Measurements from ENCODE around the gene LSAMP.

The LSAMP gene

DNA sequence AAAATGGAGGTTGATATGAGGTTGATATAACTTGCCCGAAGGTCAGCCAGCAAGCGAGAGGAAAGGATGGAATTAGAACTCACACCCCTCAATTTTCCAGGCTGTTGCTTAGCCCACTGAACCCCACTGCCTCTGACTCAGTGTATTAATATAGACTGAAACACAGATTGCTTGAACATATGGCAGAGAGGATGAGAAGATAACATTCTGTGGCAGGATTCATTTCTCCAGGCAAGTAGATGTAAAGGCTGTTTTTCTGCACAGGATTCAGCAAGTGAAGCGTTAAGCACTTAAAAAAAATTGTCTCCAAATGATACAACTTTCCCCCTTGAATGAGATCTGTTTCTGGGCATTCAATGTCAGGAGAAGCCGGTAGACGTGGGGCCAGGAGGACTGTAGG, 486.8 kb downstream of the LSAMP start:
- no peak for DNase-seq (ENCODE audit: low spot score)

- no peak for DNase-seq (ENCODE audit: low spot score)
These were observed 498.0 kb downstream of the LSAMP start for GRCh38 chr3:115947325-115947724.

GRCh38 chr3:115943579-115943978, 501.7 kb downstream of the LSAMP start:
- DNase-seq (ENCODE audit: low spot score), result no peak

- no peak for DNase-seq (ENCODE audit: low spot score)
These were observed 508.2 kb downstream of the LSAMP start for GRCh38 chr3:115937054-115937453.

- no peak for DNase-seq (ENCODE audit: low spot score)
These were observed 512.5 kb downstream of the LSAMP start for GRCh38 chr3:115932807-115933206.

GRCh38 chr3:115931581-115931980, 513.7 kb downstream of the LSAMP start:
- DNase-seq (ENCODE audit: low spot score), result no peak

DNA sequence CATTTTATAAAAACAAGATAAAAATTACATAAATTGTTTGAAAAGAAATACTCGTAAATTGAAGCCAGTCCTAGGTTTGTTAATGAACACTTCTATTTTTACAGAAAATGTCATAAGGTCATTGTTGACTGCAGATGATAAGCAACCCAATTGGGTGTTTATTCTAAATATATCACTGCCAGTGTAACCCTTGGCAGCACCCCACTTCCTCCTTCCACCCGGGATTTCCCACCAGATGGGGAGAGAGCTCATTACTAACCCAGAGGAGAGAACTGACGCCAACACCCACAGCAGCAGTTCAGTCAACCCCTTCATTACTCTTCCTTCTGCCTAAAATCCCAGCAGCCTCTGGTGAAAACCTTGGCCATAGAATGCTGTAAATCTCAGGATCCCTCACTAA, 514.4 kb downstream of the LSAMP start:
- DNase-seq (ENCODE audit: low spot score), result no peak

DNA sequence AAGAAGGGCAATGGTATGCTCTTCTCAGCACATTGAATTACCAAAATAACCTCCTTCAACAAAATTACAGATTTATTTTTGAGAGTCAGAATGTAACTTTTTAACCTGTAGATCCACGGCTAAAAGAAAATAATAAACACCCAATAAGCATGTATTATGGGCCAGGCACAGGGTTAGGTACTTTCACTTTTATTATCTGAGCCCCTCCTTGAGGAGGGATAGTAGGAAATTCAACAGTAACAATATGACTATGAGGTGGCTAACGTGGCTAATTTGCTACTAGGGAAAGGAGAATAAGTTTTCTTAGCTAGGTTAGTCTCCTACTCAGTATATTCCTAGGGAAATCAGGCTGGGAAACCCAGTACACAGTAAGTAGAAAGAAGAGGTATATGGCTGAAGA, 515.1 kb downstream of the LSAMP start:
- no peak for DNase-seq (ENCODE audit: low spot score)

- DNase-seq (ENCODE audit: low spot score), result no peak
These were observed 516.9 kb downstream of the LSAMP start for GRCh38 chr3:115928376-115928775.

DNA sequence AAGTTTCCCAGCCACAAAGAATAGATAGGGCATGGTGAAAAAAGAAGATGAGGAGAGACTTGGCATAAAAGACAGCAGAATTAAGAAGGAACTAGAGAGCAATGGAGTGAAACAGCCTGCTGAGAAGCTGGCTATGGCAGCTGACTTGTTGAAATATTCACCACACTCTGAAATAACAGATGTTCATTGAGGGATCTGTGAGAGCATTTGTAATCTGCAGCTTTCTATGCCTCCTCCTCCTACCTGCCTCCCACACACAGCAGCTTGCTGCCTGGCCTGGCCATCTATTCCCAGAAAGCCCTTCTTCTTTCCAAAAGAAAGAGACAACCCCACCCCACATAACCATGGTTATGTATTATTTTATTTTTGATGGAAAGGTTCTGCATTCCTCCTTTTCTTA, 518.1 kb downstream of the LSAMP start:
- DNase-seq (ENCODE audit: low spot score), result no peak

DNA sequence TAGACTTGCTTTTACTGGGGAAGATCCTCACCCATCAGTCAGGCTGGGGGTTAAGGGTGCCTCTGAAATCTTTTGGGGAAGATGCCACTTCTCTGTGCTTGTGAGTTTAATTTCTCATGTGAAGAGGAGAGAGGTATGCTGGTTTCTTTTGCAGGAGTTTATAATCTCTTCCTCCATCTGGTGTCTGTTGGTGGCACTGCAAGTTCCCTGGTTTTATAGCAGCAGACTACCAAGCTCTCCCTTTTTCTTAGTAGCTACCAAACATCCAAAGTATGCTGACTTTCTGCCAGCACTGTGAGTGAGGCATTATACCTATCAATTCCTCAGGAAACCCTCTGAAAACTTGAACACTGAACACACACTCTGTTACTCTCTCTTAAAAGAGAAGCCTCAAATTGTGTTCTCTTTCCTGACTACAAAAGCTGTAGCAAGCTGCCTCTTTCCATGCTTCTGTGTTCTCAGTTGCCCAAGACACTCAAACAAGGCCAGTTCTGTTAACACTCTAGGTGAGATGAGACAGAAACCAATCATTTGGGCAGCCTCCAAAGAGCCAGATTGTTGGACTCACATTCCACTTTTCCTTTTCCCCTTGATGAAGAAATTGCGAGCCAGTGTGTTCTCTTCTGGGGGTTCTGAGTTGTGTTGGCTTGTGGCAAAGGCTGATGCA, 522.5 kb downstream of the LSAMP start:
- peak; percentile 52 for DNase-seq (ENCODE audit: low spot score)

DNA sequence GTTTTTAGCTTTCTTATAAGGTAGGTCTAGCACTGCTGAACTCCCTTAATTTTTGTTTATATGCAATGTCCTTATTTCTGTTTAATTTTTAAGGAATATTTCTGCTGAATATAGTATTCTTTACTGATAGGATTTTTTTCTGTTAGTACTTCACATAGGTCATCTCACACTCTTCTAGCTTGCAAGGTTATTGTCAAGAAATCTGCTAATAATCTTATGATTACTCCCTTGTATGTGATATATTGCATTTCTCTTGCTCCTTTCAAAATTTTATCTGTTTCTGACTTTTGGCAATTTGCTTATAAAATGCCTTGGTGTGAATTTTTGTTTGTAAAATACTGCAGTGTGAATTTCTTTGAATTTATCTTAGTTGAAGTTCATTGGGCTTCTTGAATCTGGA, 523.6 kb downstream of the LSAMP start:
- DNase-seq (ENCODE audit: low spot score), result no peak

- DNase-seq (ENCODE audit: low spot score), result no peak
These were observed 526.4 kb downstream of the LSAMP start for GRCh38 chr3:115918900-115919299.

- no peak for DNase-seq (ENCODE audit: low spot score)
These were observed 528.4 kb downstream of the LSAMP start for GRCh38 chr3:115916866-115917265.

DNA sequence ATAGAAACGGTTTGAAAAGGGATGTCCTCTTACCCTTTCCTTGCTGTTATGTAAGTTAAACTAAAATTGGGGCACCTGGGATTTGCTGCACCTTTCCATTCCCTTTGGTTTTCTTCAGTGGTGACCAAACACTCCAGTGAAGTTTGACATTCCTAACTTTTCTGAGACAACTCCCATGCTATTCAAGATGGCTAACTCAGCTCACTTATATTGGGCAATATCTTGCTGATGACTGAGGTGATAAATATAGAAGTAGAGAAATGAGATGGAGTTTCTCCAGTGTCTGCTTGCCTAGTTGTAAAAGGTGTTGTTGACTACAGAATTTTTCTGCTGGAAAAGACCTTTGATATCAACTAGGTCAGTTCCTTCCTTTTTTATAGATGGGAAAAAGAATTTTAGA, 530.2 kb downstream of the LSAMP start:
- DNase-seq (ENCODE audit: low spot score), result no peak

DNA sequence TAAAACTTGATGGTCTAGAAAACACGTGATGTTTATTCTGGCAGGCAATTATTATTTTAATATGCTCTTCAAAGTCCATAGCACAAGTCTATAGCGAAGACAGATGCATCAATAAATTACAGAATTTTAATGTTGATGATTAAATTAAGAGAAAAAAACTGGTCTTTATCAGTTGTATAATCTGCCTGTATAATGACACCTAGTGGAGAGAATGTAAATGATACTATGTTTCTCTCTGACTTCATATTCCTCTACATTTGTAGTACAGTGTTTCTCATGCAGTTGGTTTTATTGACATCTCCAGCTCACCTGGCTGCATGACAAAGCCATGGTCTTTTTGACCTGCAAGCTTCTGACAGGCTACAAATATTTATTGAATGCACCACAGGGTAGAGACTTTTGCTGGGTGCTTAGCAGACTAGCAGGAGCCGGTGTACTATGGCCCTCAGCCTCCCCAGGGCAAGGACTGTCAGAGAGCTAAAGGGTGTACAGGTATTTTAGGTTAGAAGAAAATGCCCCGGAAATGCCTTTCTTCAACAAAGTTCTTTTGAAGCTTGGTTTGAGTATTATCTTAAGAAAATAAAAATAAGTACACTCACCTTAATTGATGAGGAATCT, 532.1 kb downstream of the LSAMP start:
- DNase-seq (ENCODE audit: low spot score), result no peak

- no peak for DNase-seq (ENCODE audit: low spot score)
These were observed 532.9 kb downstream of the LSAMP start for GRCh38 chr3:115912372-115912771.

- DNase-seq (ENCODE audit: low spot score), result no peak
These were observed 539.4 kb downstream of the LSAMP start for GRCh38 chr3:115905871-115906270.

DNA sequence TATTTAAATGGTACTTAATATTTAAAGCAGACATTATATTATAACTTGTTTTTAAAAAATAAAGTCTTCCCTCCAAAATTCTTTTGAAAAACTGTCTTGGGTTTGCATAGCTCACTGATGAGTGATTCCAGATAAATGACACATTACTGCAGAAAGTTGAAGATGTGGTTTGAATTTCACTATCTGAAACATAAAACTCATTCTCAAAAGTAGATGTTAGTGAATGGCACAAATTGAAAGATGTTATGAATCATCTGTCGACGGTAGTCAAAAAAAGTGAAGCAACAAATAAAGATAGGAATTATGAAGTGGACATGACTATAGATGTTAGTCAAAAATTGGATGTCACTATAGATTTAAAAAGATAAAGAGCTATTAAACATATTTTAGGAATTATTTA, 541.4 kb downstream of the LSAMP start:
- DNase-seq (ENCODE audit: low spot score), result no peak

DNA sequence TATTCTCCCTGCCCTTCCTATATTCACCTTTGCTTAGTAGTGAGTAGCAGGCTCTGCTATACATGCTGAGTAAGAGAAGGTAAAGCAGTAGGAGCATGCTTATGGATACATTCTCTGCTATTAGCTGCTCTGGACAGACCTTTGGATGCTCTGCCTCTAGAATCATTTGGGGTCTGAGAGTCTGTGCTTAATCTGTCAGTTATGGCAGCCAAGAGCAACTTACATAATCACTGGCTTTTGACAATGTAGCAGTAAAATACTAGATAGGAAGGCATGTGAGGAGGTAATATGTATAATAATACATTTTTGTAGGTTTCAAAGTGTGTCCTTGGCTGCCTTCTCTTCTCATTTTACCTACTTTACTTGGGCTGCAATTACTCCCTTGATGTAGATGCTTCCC, 544.3 kb downstream of the LSAMP start:
- DNase-seq (ENCODE audit: low spot score), result no peak

DNA sequence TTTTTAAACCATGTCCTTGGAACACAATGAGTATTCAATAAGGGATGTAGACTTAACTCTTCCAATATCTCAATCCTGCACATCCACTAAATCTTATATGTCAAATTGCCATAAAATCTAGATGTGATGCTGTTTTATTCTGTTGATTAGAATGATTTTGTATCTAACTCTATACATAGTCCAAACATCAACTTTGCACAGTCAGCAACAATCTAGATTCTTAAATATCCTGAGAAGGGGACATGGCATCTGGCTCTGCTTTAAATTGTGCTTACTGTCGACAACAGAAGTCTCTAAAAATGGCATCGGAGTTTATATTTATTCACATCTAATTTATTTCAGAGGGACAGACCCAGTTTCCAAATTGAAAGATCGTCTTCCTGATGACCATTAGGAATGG, 545.8 kb downstream of the LSAMP start:
- no peak for DNase-seq (ENCODE audit: low spot score)

- no peak for DNase-seq (ENCODE audit: low spot score)
These were observed 546.5 kb downstream of the LSAMP start for GRCh38 chr3:115898656-115899410.

GRCh38 chr3:115891006-115891636, 554.2 kb downstream of the LSAMP start:
- DNase-seq (ENCODE audit: low spot score), result no peak

Data from ecto neural progenitor cell (in vitro differentiated cells).